GM06990 (cell line): Measurements from ENCODE around the gene KLK7.

Experiments used
- DNase-seq: peaks from one replicate; pipeline ENCODE4 v3.0.0-alpha.2; 2011; ENCODE audit not compliant: insufficient read length; ENCODE audit errors: extremely low read depth
- H3K27me3 ChIP-seq: replicated peaks from 2 replicates; pipeline ENCODE4 v1.6.0; 2011; ENCODE audit warnings: low read length; ENCODE audit not compliant: control insufficient read depth, insufficient read depth
- H3K36me3 ChIP-seq: 2 replicates; pipeline ENCODE4 v1.5.1; 2011; ENCODE audit warnings: low read length; ENCODE audit not compliant: control insufficient read depth, insufficient read depth
- H3K4me3 ChIP-seq: replicated peaks from 2 replicates; pipeline ENCODE4 v1.5.1; 2011; ENCODE audit warnings: low read depth, mild to moderate bottlenecking, control low read depth, low read length
- CTCF ChIP-seq: IDR thresholded peaks from 2 replicates; pipeline ENCODE4 v1.5.1; 2011; ENCODE audit warnings: low read length, control low read depth, mild to moderate bottlenecking, inconsistent platforms; ENCODE audit not compliant: insufficient read depth, poor library complexity, severe bottlenecking

KLK7 gene

DNA sequence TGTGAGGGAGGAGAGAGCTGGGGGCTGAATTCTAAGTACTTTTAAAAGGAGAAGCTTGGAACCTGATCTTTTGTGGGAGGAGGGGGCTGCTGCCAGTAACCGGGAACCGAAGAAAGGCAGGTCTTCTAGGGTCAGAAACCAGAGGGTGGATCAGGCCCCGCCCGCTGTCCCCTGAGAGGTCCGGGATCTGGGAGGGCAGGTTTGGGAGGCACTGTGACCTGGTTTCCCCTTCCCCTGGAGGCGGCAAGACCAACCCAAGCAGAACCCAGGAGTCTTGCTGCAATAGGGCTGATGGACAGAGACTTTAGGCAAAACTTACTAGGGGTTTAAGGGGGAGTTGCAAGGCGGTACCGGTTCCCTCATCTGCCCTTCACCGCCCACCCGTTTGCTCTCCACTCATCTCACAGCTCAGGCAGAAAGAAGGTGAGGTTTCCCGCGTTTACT is 18.4 kb upstream of the KLK7 start:
- DNase-seq = no peak
- Histone ChIP-seq H3K4me3 (no peak overlapping the region), H3K36me3 (no peaks in the 10 kb centered on the region), H3K27me3 (0 out of 2 replicates have a peak, but pooled peaks cover 1% of the 10 kb centered on the region)
- TF ChIP-seq CTCF = no peak

DNA sequence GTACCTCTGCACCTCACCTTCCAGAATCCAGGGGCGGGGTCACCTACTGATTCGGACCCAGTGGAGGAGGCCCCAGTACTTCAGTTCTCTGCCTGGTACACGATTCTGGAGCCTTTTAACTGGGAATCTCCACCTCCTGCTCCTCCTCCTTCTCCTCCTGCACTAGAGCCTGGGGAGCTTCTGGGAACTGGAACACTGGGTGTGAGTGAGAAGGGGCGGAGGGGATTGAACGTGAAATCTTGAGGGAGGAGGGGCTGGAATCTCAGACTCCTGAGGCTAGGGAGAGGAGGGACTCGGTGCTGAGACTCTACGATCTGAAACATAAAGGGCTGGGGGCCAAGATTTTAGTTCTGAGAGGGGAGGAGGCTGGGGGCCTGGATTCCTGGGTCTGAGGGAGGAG is 17.8 kb upstream of the KLK7 start, which contains the start of gene KLK8:
Gene KLK8 (minus strand): TSS at position 90 of the 400 bp plus-strand sequence. CDS start 437 bp downstream, outside the sequence.
- 0 out of 2 replicates have a peak, but pooled peaks cover 1% of the 10 kb centered on the region for H3K27me3 ChIP-seq
- no peak for DNase-seq
- no peak within 1 kb of the TSS for H3K4me3 ChIP-seq
- no peak for TF ChIP-seq CTCF
- no peaks in the 10 kb centered on the region for H3K36me3 ChIP-seq

GRCh38 chr19:51000981-51001380 is 17.3 kb upstream of the KLK7 start:
- Histone ChIP-seq H3K27me3 (0 out of 2 replicates have a peak, but pooled peaks cover 1% of the 10 kb centered on the region), H3K4me3 (no peak overlapping the region), H3K36me3 (no peaks in the 10 kb centered on the region)
- no peak for TF ChIP-seq CTCF
- DNase-seq = no peak

- Histone ChIP-seq H3K36me3 (no peaks in the 10 kb centered on the region), H3K4me3 (no peak overlapping the region)
Observed at GRCh38 chr19:51000426-51000825, 16.7 kb upstream of the KLK7 start.

DNA sequence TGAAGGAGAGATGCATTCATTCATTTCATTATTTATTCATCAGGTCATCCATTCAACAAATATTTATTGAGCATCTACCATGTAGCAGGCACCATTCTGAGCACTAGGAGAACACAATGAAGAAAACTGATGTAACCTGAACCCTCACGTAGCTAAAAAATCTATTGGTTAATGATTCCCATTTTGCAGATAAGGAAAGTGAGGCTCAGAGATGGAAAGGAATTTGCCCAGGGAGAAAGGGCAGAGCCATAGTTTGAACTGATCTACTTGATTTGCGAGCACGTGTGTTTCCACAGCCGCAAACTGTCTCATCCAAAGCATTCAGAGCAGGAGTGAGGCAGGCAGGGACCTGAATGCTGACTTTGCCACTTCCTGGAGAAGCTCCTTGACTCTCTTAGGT is 15.0 kb upstream of the KLK7 start:
- DNase-seq = no peak

More at GRCh38 chr19:51000426-51000825, 16.7 kb upstream of the KLK7 start:
- H3K27me3 ChIP-seq = 0 out of 2 replicates have a peak, but pooled peaks cover 1% of the 10 kb centered on the region
- TF ChIP-seq CTCF = no peak
- DNase-seq = no peak

More for the DNA sequence above, 15.0 kb upstream of the KLK7 start:
- 0 out of 2 replicates have a peak, but pooled peaks cover 1% of the 10 kb centered on the region for H3K27me3 ChIP-seq
- TF ChIP-seq CTCF = no peak
- H3K4me3 ChIP-seq = no peak overlapping the region
- H3K36me3 ChIP-seq = no peaks in the 10 kb centered on the region
